HepG2 (cell line): ENCODE measurements around the gene AP2S1. TPM values are rescaled to one million over a fixed set of nuclear protein-coding genes. Genes with fewer than 3 reads are reported as not detected.

Experiments used
- DNMT3B ChIP-seq: conservative IDR thresholded peaks from 2 replicates; pipeline ENCODE4 v1.6.1; 2016; ENCODE audit warnings: missing biosample characterization, control low read depth
- ESRRA ChIP-seq: sonication (generic); formaldehyde crosslinking; IDR thresholded peaks from 2 replicates; pipeline ENCODE4 v1.5.1; 2020; ENCODE audit warnings: mild to moderate bottlenecking, low read depth, missing genetic modification reagents
- HNRNPLL ChIP-seq: fragments of 200-400 bp; formaldehyde crosslinking; IDR thresholded peaks from 2 replicates; pipeline ENCODE4 v1.6.1; 2017; ENCODE audit warnings: mild to moderate bottlenecking, low read depth, low read length; ENCODE audit not compliant: poor library complexity, severe bottlenecking
- MTF2 ChIP-seq: sonication (generic); formaldehyde crosslinking; IDR thresholded peaks from 2 replicates; pipeline ENCODE4 v1.5.0; 2020; ENCODE audit warnings: missing genetic modification reagents, borderline replicate concordance
- PCBP2 ChIP-seq: fragments of 200-400 bp; formaldehyde crosslinking; optimal IDR thresholded peaks from 2 replicates; pipeline ENCODE3; 2018; ENCODE audit warnings: low read length, low read depth; ENCODE audit not compliant: poor library complexity, severe bottlenecking
- POLR2AphosphoS2 ChIP-seq: IDR thresholded peaks from 2 replicates; pipeline ENCODE4 v1.6.1; 2011; ENCODE audit warnings: low read depth, low read length, improper control_type of control experiment
- SMAD3 ChIP-seq: sonication (generic); formaldehyde crosslinking; IDR thresholded peaks from 2 replicates; pipeline ENCODE4 v1.4.0; 2020; ENCODE audit warnings: missing genetic modification reagents
- SOX13 ChIP-seq, 3 experiments: fragments of 450-650 bp in 1 of 3; sonication (generic) in 1 of 3; formaldehyde crosslinking in 1 of 3; IDR thresholded peaks in 2 of 3; conservative IDR thresholded peaks in 1 of 3; 2 replicates each; pipeline versions ENCODE4 v1.5.0 to v1.6.1; 2016 to 2020; ENCODE audit warnings: antibody characterized with exemption in 1 of 3, mild to moderate bottlenecking in 1 of 3, missing compliant biosample characterization in 1 of 3, missing genetic modification reagents in 1 of 3, moderate library complexity in 1 of 3
- TEAD2 ChIP-seq: sonication (generic); formaldehyde crosslinking; IDR thresholded peaks from 2 replicates; pipeline ENCODE4 v1.9.0; 2021; ENCODE audit warnings: missing genetic modification reagents
- TEF ChIP-seq: sonication (generic); formaldehyde crosslinking; IDR thresholded peaks from 2 replicates; pipeline ENCODE4 v1.5.0; 2020; ENCODE audit warnings: missing genetic modification reagents
- WIZ ChIP-seq: sonication (generic); formaldehyde crosslinking; IDR thresholded peaks from 2 replicates; pipeline ENCODE4 v1.5.1; 2020; ENCODE audit warnings: mild to moderate bottlenecking, missing genetic modification reagents
- ZNF512B ChIP-seq: sonication (generic); formaldehyde crosslinking; IDR thresholded peaks from 2 replicates; pipeline ENCODE4 v1.5.1; 2020; ENCODE audit warnings: missing genetic modification reagents, mild to moderate bottlenecking, borderline replicate concordance
- ZNF703 ChIP-seq: sonication (generic); formaldehyde crosslinking; IDR thresholded peaks from 2 replicates; pipeline ENCODE4 v1.5.1; 2020; ENCODE audit warnings: missing genetic modification reagents, mild to moderate bottlenecking, moderate library complexity, borderline replicate concordance
- ZNF749 ChIP-seq: sonication (generic); formaldehyde crosslinking; IDR thresholded peaks from 2 replicates; pipeline ENCODE4 v1.8.0; 2022; ENCODE audit warnings: mild to moderate bottlenecking, missing genetic modification reagents, moderate library complexity, borderline replicate concordance
- ZNF83 ChIP-seq: sonication (generic); formaldehyde crosslinking; IDR thresholded peaks from 2 replicates; pipeline ENCODE4 v1.4.0; 2020; ENCODE audit warnings: missing genetic modification reagents, mild to moderate bottlenecking, borderline replicate concordance
- ZNF841 ChIP-seq: sonication (generic); formaldehyde crosslinking; IDR thresholded peaks from 2 replicates; pipeline ENCODE4 v1.8.1; 2023; ENCODE audit warnings: missing genetic modification reagents, borderline replicate concordance
- polyA plus RNA-seq, 8 experiments: library from polyadenylated mRNA; depleted of rRNA in 3 of 8; stranded (reverse) in 7 of 8; unstranded in 1 of 8; fragments of >200 nt; fragmentation: Illumina TruSeq in 4 of 8; extraction: Trizol in 4 of 8; gene quantifications; 2 replicates each; pipeline versions ENCODE4 v1.2.1 to v1.2.3, GENCODE V29; 2011 to 2016; ENCODE audit warnings: low read depth in 4 of 8, missing spikeins in 1 of 8, mixed read lengths in 1 of 8; ENCODE audit not compliant: insufficient read depth in 1 of 8
- total RNA-seq, 5 experiments: library from RNA; depleted of rRNA; stranded (reverse); fragments of >200 nt; fragmentation: Illumina TruSeq; extraction: Trizol; gene quantifications; 2 replicates each; pipeline ENCODE4 v1.2.3, GENCODE V29; 2016; ENCODE audit warnings: low read depth in 1 of 5
- TF ChIP-seq, protein P1 (sequence below): sonication (generic); formaldehyde crosslinking; conservative IDR thresholded peaks from 2 replicates; pipeline ENCODE4 v1.4.0; 2020; ENCODE audit warnings: missing genetic modification reagents
- TF ChIP-seq, protein P2 (sequence below): fragments of 450-650 bp; IDR thresholded peaks from 2 replicates; pipeline ENCODE4 v1.6.1; 2017; ENCODE audit warnings: mild to moderate bottlenecking

The AP2S1 gene
- total and polyA plus RNA-seq, 2 of the 13 experiments (the other 11 are each of a cell fraction or from before 2014, with no cell fraction given), result 45.2 to 86.1 TPM

- TF ChIP-seq PCBP2 (no peak), ZNF512B (CRISPR knock-in tag) (no peak), ZNF703 (CRISPR knock-in tag) (no peak), TEF (CRISPR knock-in tag) (no peak), TEAD2 (CRISPR knock-in tag) (no peak), POLR2AphosphoS2 (no peak), ZNF83 (CRISPR knock-in tag) (no peak), HNRNPLL (no peak), ZNF841 (CRISPR knock-in tag) (no peak), SMAD3 (CRISPR knock-in tag) (0 out of 2 replicates have a peak, but pooled peaks have one; percentile 66), MTF2 (CRISPR knock-in tag) (no peak), ESRRA (CRISPR knock-in tag) (peak; percentile 77), WIZ (CRISPR knock-in tag) (no peak), SOX13 (IDR thresholded peaks at IDR 0.05) (no peak), SOX13 (CRISPR knock-in tag; conservative IDR thresholded peaks at IDR 0.05 in 1 of 2, IDR thresholded peaks at IDR 0.05 in 1 of 2) (peak in 1 of 2 experiments; percentile 76; a peak in 2 of 4 replicates), ZNF749 (CRISPR knock-in tag) (no peak), DNMT3B (CRISPR knock-in tag) (peak; percentile 62; the same call in 1 of the 2 replicates)
- TF ChIP-seq, protein P1, sequence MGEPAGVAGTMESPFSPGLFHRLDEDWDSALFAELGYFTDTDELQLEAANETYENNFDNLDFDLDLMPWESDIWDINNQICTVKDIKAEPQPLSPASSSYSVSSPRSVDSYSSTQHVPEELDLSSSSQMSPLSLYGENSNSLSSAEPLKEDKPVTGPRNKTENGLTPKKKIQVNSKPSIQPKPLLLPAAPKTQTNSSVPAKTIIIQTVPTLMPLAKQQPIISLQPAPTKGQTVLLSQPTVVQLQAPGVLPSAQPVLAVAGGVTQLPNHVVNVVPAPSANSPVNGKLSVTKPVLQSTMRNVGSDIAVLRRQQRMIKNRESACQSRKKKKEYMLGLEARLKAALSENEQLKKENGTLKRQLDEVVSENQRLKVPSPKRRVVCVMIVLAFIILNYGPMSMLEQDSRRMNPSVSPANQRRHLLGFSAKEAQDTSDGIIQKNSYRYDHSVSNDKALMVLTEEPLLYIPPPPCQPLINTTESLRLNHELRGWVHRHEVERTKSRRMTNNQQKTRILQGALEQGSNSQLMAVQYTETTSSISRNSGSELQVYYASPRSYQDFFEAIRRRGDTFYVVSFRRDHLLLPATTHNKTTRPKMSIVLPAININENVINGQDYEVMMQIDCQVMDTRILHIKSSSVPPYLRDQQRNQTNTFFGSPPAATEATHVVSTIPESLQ (CRISPR knock-in tag), result no peak
- TF ChIP-seq, protein P2, sequence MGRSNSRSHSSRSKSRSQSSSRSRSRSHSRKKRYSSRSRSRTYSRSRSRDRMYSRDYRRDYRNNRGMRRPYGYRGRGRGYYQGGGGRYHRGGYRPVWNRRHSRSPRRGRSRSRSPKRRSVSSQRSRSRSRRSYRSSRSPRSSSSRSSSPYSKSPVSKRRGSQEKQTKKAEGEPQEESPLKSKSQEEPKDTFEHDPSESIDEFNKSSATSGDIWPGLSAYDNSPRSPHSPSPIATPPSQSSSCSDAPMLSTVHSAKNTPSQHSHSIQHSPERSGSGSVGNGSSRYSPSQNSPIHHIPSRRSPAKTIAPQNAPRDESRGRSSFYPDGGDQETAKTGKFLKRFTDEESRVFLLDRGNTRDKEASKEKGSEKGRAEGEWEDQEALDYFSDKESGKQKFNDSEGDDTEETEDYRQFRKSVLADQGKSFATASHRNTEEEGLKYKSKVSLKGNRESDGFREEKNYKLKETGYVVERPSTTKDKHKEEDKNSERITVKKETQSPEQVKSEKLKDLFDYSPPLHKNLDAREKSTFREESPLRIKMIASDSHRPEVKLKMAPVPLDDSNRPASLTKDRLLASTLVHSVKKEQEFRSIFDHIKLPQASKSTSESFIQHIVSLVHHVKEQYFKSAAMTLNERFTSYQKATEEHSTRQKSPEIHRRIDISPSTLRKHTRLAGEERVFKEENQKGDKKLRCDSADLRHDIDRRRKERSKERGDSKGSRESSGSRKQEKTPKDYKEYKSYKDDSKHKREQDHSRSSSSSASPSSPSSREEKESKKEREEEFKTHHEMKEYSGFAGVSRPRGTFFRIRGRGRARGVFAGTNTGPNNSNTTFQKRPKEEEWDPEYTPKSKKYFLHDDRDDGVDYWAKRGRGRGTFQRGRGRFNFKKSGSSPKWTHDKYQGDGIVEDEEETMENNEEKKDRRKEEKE, result no peak
These were observed 40.0 kb upstream of the AP2S1 start (continued) for GRCh38 chr19:46890423-46891170.
